GM23338 (cell line): ENCODE measurements around the gene UNC79. TPM values are rescaled to one million over a fixed set of nuclear protein-coding genes. Genes with fewer than 3 reads are reported as not detected.

Source experiments
- ATAC-seq: fragments of 200-7000 bp; cut with Tn5 transposase; 3 replicates; pipeline ENCODE4 v1.9.1; 2020
- DNase-seq: peaks from one replicate; pipeline ENCODE4 v3.0.0-alpha.2; 2015; ENCODE audit warnings: low spot score
- H2AFZ ChIP-seq: fragments of 200-600 bp; sonication (generic); 2 replicates; pipeline ENCODE4 v1.8.0; 2016; ENCODE audit warnings: antibody characterized with exemption, mild to moderate bottlenecking, moderate library complexity
- H3F3A ChIP-seq: fragments of 200-600 bp; sonication (generic); replicated peaks from 2 replicates; pipeline ENCODE4 v1.8.0; 2017; ENCODE audit warnings: antibody characterized with exemption, mixed run types, low read depth
- H3K27ac ChIP-seq: fragments of 200-600 bp; sonication (generic); 2 replicates; pipeline ENCODE4 v1.6.1; 2016; ENCODE audit warnings: low read depth
- H3K27me3 ChIP-seq: fragments of 200-600 bp; sonication (generic); 2 replicates; pipeline ENCODE4 v1.8.0; 2016; ENCODE audit warnings: mild to moderate bottlenecking, mixed run types, moderate library complexity; ENCODE audit not compliant: insufficient read depth
- H3K36me3 ChIP-seq: fragments of 200-600 bp; sonication (generic); 2 replicates; pipeline ENCODE4 v1.8.0; 2016; ENCODE audit warnings: mild to moderate bottlenecking; ENCODE audit not compliant: insufficient read depth
- H3K4me1 ChIP-seq: fragments of 200-600 bp; sonication (generic); 2 replicates; pipeline ENCODE4 v1.8.0; 2016; ENCODE audit warnings: mild to moderate bottlenecking, moderate library complexity; ENCODE audit not compliant: insufficient read depth
- H3K4me2 ChIP-seq: fragments of 200-600 bp; sonication (generic); 2 replicates; pipeline ENCODE4 v1.7.1; 2017; ENCODE audit warnings: mixed run types
- H3K4me3 ChIP-seq: fragments of 200-600 bp; sonication (generic); 2 replicates; pipeline ENCODE4 v1.6.1; 2016; ENCODE audit warnings: mixed run types
- H3K79me2 ChIP-seq: fragments of 200-600 bp; sonication (generic); replicated peaks from 2 replicates; pipeline ENCODE4 v1.8.0; 2017; ENCODE audit warnings: mild to moderate bottlenecking; ENCODE audit not compliant: insufficient read depth
- H3K9me2 ChIP-seq: fragments of 200-600 bp; sonication (generic); 2 replicates; pipeline ENCODE4 v1.8.0; 2017; ENCODE audit not compliant: insufficient read depth
- H4K20me1 ChIP-seq: fragments of 200-600 bp; sonication (generic); replicated peaks from 2 replicates; pipeline ENCODE4 v1.8.0; 2017; ENCODE audit warnings: mild to moderate bottlenecking; ENCODE audit not compliant: insufficient read depth
- H3K27ac Mint-ChIP-seq: 2 replicates; pipeline ENCODE4 v1.8.0; 2020; ENCODE audit warnings: inconsistent platforms, mild to moderate bottlenecking, moderate library complexity, mixed read lengths
- H3K27me3 Mint-ChIP-seq: 3 replicates; pipeline ENCODE4 v1.8.0; 2022; ENCODE audit warnings: low read depth, mild to moderate bottlenecking, moderate library complexity, mixed read lengths, inconsistent platforms; ENCODE audit not compliant: insufficient read depth, poor library complexity
- H3K36me3 Mint-ChIP-seq: 3 replicates; pipeline ENCODE4 v1.8.0; 2021; ENCODE audit warnings: low read depth, mild to moderate bottlenecking, inconsistent platforms, moderate library complexity, mixed read lengths
- H3K4me1 Mint-ChIP-seq: 3 replicates; pipeline ENCODE4 v1.8.0; 2020; ENCODE audit warnings: mild to moderate bottlenecking, inconsistent platforms, mixed read lengths
- H3K4me3 Mint-ChIP-seq: 3 replicates; pipeline ENCODE4 v1.8.0; 2021; ENCODE audit warnings: moderate library complexity, mild to moderate bottlenecking, inconsistent platforms, mixed read lengths
- H3K9me3 Mint-ChIP-seq: 3 replicates; pipeline ENCODE4 v1.8.0; 2020; ENCODE audit warnings: moderate library complexity, mild to moderate bottlenecking, inconsistent platforms, mixed read lengths
- CREB1 ChIP-seq: fragments of 250-450 bp; sonication (Bioruptor Pico); IDR thresholded peaks from 2 replicates; pipeline ENCODE4 v1.5.0; 2020; ENCODE audit warnings: low read depth, mild to moderate bottlenecking, moderate library complexity
- CTCF ChIP-seq, 2 experiments: fragments of 200-600 bp in 1 of 2; sonication (generic) in 1 of 2; conservative IDR thresholded peaks; 2 replicates each; pipeline versions ENCODE4 v1.5.1 to v1.6.1; 2016 to 2017; ENCODE audit warnings: antibody characterized with exemption in 2 of 2, low read depth in 2 of 2, mild to moderate bottlenecking in 2 of 2, moderate library complexity in 1 of 2
- EZH2 ChIP-seq: fragments of 200-600 bp; sonication (generic); IDR thresholded peaks from one replicate; pipeline ENCODE4 v1.8.0; 2017; ENCODE audit warnings: antibody characterized with exemption, mild to moderate bottlenecking, low read depth; ENCODE audit not compliant: unreplicated experiment
- EZH2phosphoT487 ChIP-seq: fragments of 200-600 bp; sonication (generic); IDR thresholded peaks from one replicate; pipeline ENCODE4 v1.8.1; 2018; ENCODE audit warnings: antibody characterized with exemption; ENCODE audit not compliant: unreplicated experiment
- JUNB ChIP-seq: IDR thresholded peaks from one replicate; pipeline ENCODE4 v1.6.1; 2016; ENCODE audit warnings: antibody characterized with exemption; ENCODE audit not compliant: unreplicated experiment
- NANOG ChIP-seq: IDR thresholded peaks from 2 replicates; pipeline ENCODE4 v1.6.1; 2016; ENCODE audit warnings: antibody characterized with exemption, borderline replicate concordance
- POLR2AphosphoS5 ChIP-seq: IDR thresholded peaks from 2 replicates; pipeline ENCODE4 v1.6.1; 2016; ENCODE audit warnings: antibody characterized with exemption, low read depth
- REST ChIP-seq: IDR thresholded peaks from one replicate; pipeline ENCODE4 v1.6.1; 2018; ENCODE audit warnings: antibody characterized with exemption; ENCODE audit not compliant: unreplicated experiment
- STAT1 ChIP-seq: IDR thresholded peaks from one replicate; pipeline ENCODE4 v1.6.1; 2016; ENCODE audit warnings: antibody characterized with exemption; ENCODE audit not compliant: unreplicated experiment
- ZNF114 ChIP-seq: fragments of 250-450 bp; sonication (Bioruptor Pico); IDR thresholded peaks from 2 replicates; pipeline ENCODE4 v1.5.0; 2020; ENCODE audit warnings: mild to moderate bottlenecking, moderate library complexity
- ZNF331 ChIP-seq: fragments of 250-450 bp; sonication (Bioruptor Pico); IDR thresholded peaks from 2 replicates; pipeline ENCODE4 v1.5.0; 2020; ENCODE audit warnings: low read depth, mild to moderate bottlenecking, moderate library complexity
- ZNF462 ChIP-seq: fragments of 250-450 bp; sonication (Bioruptor Pico); IDR thresholded peaks from 2 replicates; pipeline ENCODE4 v1.5.0; 2020; ENCODE audit warnings: mild to moderate bottlenecking, moderate library complexity
- polyA plus RNA-seq: library from polyadenylated mRNA; unstranded; fragments of >200 nt; fragmentation: Nextera tagmentation; extraction: Ambion mirVana; gene quantifications from 2 replicates; pipeline ENCODE4 v1.2.1, GENCODE V29; 2016
- total RNA-seq: library from RNA; depleted of rRNA; stranded (reverse); fragments of >200 nt; shearing (Covaris generic); gene quantifications from 2 replicates; pipeline ENCODE4 v1.2.3, GENCODE V29; 2014
- TF ChIP-seq, protein P1 (sequence below): IDR thresholded peaks from 2 replicates; pipeline ENCODE4 v1.6.1; 2016; ENCODE audit warnings: antibody characterized with exemption

UNC79 gene
- total and polyA plus RNA-seq, 2 experiments from 2014 or later = 1.8 to 3.6 TPM

DNA sequence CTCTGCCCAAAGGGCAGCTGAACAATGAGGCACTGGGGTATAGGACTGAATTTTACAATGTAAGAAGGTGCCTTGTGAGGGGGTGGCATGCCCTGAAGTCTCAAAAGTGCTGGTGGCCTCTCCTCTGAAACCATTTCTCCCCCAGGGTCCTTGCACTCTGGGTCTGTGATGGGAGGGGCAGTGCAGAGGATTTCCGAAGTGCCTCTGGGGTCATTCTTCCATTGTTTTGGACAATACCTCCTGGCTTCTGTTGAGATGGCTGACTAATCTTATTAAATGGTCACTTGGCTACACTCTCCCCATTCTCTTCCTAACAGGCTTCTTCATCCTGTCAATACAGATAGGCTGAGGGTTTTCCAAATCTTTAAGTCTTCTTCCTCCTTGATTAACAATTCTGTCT lies 59.3 kb downstream of the UNC79 start (continued):
- TF ChIP-seq REST (no peak), STAT1 (no peak), EZH2 (no peak)

DNA sequence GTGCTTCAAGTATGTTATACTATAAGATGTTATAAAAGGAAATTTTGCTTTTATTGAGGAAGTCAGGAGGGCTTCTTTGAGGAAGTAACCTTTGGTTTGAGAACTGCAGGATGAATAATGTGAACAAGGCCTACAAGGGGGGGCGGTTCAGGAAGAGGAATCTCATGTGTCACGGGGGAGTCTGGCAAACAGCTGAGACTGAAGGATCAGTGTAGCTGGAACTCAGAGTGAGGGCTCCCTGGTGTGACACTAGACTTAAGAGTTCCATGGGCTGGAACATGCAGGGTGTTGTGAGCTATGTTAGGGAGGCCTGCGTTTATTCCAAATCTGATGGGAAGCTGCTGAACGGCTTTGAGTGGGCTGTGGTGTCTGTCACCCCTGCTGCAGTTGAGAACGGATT lies 62.3 kb downstream of the UNC79 start:
- no peaks in the 10 kb centered on the region for H3K4me1 ChIP-seq
- no peaks in the 10 kb centered on the region for H3K79me2 ChIP-seq
- H3K27ac Mint-ChIP-seq = no peak overlapping the region
- no peak overlapping the region for H3K27ac ChIP-seq
- H4K20me1 ChIP-seq = no peaks in the 10 kb centered on the region
- no peak for ATAC-seq
- no peak for DNase-seq
- H3K9me3 Mint-ChIP-seq = no peaks in the 10 kb centered on the region
- H2AFZ ChIP-seq = no peak overlapping the region
- no peaks in the 10 kb centered on the region for H3K27me3 ChIP-seq
- no peak overlapping the region for H3K4me3 Mint-ChIP-seq
- no peak overlapping the region for H3K4me3 ChIP-seq
- no peaks in the 10 kb centered on the region for H3F3A ChIP-seq
- no peaks in the 10 kb centered on the region; the same call in 1 of the 3 replicates for H3K36me3 Mint-ChIP-seq
- H3K4me1 Mint-ChIP-seq = no peaks in the 10 kb centered on the region
- H3K36me3 ChIP-seq = no peaks in the 10 kb centered on the region
- no peak overlapping the region for H3K4me2 ChIP-seq
- no peaks in the 10 kb centered on the region for H3K27me3 Mint-ChIP-seq
- 0 out of 2 replicates have a peak, but pooled peaks cover 9% of the 10 kb centered on the region for H3K9me2 ChIP-seq
- no peak for TF ChIP-seq ZNF331 (CRISPR knock-in tag)
- TF ChIP-seq EZH2phosphoT487 = no peak
- no peak for TF ChIP-seq NANOG
- TF ChIP-seq ZNF114 (CRISPR knock-in tag) = no peak
- no peak for TF ChIP-seq STAT1
- TF ChIP-seq, protein P1, sequence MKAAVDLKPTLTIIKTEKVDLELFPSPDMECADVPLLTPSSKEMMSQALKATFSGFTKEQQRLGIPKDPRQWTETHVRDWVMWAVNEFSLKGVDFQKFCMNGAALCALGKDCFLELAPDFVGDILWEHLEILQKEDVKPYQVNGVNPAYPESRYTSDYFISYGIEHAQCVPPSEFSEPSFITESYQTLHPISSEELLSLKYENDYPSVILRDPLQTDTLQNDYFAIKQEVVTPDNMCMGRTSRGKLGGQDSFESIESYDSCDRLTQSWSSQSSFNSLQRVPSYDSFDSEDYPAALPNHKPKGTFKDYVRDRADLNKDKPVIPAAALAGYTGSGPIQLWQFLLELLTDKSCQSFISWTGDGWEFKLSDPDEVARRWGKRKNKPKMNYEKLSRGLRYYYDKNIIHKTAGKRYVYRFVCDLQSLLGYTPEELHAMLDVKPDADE = no peak
- no peak for TF ChIP-seq CREB1
- TF ChIP-seq ZNF462 (CRISPR knock-in tag) = no peak
- no peak for TF ChIP-seq JUNB
- TF ChIP-seq POLR2AphosphoS5 = no peak
- no peak for TF ChIP-seq CTCF (conservative IDR thresholded peaks at IDR 0.05; ENCODE audit: low read depth in 2 of 2)
- TF ChIP-seq EZH2 = no peak
